HG02973 (cell line): ENCODE results near the gene BPIFA2.
"Not testable (repeated sequence)": the region's sequence is repeated elsewhere in the genome, so short reads cannot be mapped to it uniquely, and the experiment has no call there.

Experiments
- ATAC-seq: cut with Tn5 transposase; IDR thresholded peaks from one replicate; pipeline ENCODE4 v1.9.1; 2021; ENCODE audit warnings: moderate library complexity; ENCODE audit not compliant: unreplicated experiment

The BPIFA2 gene

DNA sequence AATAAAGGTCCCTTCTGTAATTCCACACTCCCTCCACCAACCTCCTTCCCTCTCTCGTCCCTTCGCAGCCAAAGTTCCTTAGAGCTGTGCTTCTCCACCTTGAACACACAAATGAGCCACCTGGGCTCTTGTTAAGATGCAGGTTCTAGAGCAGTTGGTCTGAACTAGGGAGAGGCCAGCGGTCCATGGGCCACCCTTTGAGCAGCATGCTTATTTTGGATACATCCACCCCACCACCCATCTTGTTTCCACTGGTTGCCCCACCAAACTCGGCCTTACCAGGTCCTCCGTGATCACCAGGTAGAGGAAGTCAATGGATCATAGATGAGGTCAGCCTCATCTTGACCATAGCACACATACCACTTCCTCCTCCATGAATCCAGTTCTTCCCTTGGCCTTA lies 7.3 kb upstream of the BPIFA2 start:
- ATAC-seq = no peak

DNA sequence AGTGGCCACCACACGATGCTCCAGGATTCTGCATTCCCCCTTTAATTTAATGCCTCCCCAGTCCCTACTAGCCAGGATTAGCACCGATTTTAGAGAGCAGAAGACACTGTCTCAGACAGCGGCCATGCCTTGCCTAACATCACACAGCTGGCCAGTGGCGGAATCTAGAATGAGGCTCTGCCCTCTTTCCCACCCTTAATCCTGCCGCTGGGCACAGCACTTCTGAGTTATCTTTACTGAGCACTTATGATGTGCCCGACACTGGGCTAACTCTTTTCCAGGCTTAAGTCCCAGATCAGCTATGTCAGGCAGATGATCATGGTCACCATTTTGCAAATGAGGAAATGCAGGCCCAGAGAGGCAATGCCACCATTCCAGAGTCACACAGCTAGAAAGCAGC lies 5.6 kb upstream of the BPIFA2 start:
- ATAC-seq = no peak

DNA sequence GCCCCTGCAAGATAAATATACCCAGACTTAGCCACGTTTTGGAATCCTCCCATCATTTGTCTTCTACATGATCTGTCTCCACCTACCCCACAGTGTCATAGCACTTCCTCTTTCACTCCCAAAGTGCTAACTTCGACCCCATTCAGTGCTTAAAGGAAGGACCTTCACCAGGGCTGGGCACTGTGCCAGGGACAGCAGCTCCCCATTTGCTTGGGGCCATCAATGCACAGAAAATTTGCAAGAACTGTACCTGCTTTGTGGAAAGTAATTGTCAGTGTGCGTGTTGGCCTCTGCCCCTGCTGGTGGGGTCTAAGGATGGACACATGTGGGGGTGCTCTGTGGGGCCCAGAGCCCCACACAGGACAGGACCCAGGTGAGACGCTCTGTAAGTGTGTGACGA lies 5.2 kb upstream of the BPIFA2 start:
- ATAC-seq = no peak

DNA sequence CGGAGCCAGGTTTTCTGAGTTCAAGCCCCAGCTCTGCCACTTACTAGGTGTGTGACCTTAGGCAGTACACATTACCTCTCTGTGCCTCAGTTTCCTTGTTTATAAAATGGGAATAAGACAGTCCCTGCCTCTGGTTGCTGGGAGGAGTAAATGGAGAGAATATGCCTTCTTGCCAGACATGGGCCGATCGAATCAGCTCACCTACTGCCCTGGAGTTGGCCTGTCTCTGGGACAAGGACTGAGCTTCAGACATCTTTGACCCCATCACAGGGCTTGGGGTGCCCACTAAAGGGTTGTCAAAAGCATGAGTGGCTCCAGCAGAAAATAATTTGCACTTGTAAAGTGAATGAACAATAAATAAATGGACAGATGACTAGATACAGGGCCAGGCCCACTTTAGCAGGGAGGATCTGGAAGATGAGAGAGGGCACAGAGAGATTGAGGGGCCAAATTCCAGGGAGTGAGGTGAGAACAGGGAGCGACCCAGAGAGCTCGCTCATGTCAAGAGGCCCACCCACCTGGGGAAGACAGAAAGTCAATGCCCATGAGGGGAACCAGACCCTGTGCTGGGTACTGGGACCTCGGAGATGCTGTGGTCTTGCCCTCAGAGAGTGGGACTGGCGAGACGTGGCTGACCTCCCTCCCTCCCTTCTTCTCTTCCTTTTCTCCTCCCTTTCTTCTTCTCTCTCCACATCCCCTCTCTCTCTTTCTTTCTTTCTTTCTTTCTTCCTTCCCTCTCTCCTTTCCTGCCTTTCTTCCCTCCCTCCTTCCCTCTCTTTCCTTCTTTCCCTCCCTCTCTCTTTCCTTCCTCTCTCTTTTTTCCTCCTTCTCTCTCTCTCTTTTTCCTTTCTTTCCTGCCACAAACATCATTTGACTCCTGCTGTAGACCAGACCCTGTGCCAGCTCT lies 3.9 kb upstream of the BPIFA2 start:
- no peak for ATAC-seq

DNA sequence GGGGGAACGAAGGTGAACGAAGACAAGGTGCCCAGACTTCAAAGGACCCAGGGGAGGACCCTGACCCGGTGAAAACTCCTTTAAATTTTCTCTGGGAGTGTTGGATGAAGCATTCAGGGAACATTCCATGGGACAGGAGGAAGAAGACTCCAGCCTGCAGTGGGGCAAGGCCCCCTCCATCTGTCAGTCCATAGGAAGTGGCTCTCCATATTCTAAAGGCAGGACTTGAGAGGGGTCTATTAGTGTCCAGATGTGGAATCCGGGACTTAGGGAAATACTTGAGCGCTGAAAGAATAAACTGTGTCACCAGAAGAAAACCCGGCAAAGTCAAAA lies 3.2 kb upstream of the BPIFA2 start:
- no peak for ATAC-seq

DNA sequence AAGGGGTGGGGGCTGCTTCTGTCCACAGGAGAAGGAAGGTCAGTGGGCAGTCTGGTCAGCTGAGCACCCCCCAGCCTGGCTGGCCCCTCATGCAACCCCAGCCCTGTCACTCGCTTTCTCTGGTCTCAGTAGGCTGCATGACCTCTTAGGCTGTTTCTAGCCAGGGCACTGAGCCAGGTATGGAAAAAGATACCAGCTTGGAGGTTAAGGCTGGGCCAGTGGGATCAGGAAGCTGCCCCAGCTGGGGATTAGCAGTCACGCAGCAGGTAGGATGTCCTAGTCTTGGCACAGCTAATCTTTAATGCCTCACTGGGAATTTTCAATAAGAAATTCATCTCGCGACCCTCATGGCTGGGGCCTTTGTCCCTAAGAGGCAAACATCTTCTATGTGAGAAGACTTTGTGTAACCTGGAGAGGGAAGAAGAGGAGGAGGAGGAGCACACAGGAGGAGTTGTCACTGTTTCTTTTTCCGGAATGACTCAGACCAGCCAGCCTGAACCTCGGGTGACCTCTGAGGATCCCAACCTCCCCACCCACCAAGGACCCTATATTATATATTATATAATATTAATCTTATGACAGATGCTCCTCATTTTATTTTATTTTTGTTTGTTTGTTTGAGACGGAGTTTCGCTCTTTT lies 2.4 kb upstream of the BPIFA2 start:
- no peak for ATAC-seq

DNA sequence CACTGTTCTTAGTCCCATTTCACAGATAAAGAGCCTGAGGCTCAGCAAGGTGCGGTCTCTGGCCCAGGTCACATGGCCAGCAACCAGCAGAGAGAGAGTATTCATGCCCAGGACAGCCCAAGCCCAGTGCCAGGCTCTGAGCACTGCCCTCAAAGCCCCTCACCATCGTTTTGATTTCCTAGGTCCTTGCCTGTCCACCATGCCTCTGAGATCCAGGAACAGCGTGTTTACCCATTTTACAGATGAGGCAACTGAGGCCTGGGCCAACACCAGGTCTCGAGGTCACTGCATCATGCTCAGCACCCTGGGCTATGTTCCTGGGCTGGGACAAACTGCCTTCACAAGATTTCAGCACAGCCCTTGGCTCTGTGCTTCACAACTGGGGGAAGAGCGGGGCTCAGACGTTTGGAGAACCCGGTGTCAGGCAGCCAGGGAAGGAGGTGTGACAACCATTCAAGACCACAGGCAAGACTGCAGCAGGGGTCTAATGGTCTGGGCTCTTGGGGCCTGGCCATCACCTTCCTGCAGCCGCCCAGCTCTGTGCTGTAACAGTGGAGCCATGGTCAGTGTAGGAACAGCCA lies 1.3 kb upstream of the BPIFA2 start:
- ATAC-seq = no peak

DNA sequence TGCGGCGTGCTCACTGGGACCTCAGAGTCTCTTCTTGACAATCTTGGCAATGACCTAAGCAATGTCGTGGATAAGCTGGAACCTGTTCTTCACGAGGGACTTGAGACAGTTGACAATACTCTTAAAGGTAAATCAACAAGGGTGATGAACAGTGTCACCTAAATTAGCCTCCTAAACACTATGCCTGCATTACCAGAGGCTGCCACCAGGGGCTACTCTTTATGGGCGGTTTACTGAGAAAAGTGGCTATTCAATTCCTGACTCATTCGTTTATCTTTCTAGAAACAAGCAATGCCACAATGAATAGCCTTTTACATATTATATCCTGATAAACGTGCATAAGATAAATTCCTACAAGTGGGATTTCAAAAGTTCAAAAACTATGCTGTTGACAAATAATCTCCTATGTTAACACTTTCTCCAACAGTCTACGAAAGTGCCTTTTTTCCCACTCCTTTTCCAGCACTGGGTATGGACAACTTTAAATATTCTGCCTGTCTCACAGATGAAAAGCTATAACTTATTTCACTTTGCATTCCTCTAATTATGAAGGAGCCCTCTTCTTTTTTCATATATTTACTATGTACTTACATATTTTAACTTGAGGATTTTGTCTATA lies 1.3 kb downstream of the BPIFA2 start:
- ATAC-seq = no peak

DNA sequence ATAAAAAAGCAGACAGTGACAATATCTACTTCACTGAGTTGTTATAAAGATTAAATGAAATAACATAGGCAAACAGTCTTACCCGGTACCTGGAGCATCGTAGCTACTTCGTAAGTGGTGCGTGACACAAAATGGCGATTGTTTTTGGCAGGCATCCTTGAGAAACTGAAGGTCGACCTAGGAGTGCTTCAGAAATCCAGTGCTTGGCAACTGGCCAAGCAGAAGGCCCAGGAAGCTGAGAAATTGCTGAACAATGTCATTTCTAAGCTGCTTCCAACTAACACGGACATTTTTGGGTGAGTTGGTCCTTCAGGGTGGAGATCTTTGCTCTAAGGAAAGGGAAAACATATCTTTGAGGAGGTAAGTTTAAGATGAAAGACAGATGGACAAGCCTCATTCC lies 4.8 kb downstream of the BPIFA2 start:
- ATAC-seq = no peak

DNA sequence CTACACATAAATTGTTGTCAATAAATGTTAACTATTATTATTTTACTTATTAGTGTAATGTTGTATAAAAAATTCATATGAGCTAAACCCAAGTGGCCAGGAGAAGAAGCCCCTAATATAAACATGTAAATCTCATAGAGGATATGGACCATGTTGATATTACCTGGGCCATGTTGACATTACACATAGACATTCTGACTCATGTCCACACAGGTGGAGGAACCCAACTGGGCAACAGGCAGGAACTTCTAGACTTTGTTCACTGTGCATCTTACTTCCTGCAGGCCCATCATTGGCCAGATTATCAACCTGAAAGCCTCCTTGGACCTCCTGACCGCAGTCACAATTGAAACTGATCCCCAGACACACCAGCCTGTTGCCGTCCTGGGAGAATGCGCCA lies 7.2 kb downstream of the BPIFA2 start:
- ATAC-seq = no peak

DNA sequence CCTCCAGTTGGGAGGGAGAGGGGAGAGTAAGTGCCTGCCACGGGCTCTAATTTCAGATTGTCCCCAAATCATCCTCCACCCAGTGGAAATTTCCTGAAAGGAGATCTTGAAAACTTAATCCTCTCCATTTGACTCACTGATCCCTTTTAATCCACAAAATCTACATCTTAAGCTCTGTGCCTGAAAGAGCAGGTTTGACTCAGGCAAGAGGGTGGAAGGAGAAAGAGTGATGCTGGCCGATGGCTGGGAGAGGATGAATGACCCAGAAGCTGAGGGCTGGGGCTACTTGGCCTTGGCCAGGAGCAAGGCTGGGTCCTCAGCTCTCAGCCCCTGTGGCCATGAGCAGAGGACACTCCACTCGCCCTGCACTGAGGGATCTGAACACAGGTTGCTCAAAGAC lies 8.1 kb downstream of the BPIFA2 start:
- ATAC-seq = no peak

DNA sequence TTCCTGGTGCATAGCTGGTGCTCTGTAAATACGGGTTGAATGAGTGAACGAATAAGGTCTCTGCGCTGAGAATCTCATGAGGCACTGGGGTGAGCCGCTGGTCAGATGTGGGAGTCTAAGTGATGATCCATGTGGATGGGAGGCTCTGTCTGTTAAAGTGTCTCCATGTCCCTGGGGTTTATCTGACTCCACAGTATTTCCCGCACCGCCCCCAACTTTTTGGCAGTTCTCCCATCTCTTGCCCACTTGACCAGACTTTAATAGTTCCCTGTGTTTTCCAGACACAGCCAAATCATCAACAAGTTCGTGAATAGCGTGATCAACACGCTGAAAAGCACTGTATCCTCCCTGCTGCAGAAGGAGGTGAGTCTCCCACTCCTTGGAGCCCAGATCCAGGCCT lies 9.9 kb downstream of the BPIFA2 start:
- no peak for ATAC-seq

DNA sequence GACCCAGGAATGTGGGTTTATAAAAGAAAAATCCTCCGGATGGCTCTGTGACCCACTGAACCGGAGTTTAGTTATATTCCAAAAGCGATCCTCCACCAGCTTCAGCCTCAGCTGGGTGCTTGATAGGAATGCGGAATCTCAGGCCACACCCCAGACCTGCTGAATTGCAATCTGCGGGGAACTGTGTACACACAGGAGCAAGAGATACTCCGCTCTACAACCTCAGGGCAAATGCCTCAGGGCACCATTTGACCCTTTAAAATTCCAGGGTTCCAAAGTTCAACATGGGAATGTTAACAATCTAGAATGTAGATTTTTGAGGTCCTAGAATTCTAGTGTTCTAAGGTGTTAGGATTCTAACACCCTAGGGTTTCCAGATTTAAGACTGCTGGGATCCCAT lies 10.8 kb downstream of the BPIFA2 start:
- ATAC-seq = no peak

DNA sequence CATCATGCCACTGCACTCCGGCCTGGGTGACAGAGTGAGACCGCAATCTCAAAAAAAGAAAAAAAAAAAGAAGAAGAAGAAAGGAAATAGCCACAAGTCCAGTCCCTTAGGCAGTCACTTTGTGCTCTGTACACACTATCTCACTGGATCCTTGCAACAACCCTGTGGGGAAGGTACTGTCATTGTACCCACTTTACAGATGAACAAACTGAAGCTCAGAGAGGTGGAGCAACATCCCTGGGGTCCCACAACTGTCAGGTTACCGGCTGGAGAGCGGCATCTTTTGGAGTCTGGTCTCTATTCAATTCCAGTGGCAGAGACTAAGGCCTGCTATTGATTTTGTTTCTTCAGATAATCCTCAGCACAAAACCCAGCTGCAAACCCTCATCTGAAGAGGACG lies 12.2 kb downstream of the BPIFA2 start:
- no peak for ATAC-seq

DNA sequence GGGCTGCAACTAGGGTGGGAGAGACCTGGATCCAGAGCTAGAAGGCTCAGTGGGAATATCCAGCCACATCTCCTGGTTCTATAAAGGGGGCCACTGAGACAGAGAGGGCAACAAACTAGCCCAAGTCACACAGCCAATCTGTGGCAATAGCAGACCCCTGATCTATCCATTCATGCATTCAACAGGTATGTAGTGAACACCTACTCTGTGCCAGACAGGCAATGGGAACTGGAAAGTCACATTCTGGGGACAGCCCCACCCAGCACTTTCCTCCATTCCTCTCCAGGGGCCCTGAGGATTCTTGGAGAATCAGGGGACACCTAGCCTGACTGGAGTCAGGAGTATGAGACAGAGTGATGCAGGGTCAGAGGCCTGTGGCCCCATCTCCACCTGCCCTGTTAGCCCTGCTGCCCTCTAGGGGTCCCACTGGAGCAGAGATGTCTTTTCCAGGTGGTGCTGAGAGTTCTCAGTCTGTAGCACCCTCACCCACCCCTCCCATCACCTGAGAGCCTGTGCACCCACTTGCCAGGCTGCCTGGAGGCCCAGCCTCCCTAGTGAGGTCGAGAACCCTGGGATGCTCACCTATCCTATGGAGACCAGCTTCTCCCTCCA lies 13.6 kb downstream of the BPIFA2 start:
- no peak for ATAC-seq

DNA sequence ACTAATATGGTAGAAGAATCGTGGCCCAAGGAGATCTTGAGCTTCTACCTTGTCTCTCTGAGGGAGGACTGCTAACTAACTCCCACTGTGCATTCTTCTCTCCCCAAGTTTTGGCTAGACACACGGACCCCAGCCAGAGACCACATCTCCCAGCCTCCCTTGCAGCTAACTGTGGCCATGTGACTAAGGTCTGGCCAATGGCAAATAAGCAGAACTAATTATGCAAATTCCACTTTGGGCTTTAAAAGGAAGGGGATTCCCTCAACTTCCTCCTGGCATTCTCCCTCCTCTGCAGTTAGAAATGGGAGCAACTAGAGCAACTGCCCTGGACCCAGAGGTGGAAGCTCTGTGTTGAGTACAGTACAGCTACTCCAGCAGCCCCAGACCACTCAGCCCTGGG lies 15.4 kb downstream of the BPIFA2 start:
- no peak for ATAC-seq

DNA sequence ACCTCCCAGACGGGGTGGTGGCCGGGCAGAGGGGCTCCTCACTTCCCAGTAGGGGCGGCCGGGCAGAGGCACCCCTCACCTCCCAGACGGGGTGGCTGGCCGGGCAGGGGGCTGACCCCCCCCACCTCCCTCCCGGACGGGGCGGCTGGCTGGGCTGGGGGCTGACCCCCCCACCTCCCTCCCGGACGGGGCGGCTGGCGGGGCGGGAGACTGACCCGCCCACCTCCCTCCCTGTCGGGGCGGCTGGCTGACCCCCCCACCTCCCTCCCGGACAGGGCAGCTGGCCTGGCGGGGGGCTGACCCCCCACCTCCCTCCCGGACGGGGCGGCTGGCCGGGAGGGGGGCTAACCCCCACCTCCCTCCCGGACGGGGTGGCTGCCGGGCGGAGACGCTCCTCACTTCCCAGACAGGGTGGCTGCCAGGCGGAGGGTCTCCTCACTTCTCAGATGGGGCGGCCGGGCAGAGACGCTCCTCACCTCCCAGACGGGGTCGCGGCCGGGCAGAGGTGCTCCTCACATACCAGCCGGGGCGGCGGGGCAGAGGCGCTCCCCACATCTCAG lies 17.2 kb downstream of the BPIFA2 start:
- not testable (repeated sequence) for ATAC-seq

DNA sequence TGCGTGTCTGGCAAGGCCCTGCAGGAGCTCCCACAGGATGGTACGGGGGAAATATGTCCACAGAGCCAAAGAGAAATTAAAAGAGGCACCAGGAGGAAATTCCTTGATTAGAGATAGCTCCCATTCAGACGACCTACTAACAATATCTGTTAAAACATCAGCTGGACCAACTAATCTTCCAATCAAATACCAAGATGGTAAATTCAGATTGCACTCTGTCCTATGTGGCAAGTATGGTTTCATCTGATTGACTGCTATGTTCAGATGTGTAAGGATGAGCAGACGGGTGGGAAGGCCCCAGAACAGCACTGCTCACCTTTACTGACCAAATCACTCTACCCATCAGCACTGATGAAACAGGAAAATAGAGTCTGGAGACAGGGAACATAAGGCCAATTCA lies 19.5 kb downstream of the BPIFA2 start:
- ATAC-seq = no peak

DNA sequence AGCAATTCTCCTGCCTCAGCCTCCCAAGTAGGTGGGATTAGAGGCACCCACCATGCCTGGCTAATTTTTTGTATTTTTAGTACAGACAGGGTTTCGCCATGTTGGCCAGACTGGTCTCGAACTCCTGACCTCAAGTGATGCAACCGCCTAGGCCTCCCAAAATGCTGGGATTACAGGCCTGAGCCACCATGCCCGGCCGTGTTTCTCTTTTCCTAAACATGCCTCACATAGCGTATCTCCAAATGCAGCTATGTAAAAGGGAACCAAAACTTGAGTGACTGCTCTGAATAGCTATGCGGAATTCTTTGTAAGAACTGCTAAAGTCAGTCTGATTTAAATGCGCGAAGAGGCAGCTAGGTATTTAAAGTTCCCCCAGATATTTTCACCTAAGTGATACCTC lies 20.5 kb downstream of the BPIFA2 start:
- ATAC-seq = no peak

DNA sequence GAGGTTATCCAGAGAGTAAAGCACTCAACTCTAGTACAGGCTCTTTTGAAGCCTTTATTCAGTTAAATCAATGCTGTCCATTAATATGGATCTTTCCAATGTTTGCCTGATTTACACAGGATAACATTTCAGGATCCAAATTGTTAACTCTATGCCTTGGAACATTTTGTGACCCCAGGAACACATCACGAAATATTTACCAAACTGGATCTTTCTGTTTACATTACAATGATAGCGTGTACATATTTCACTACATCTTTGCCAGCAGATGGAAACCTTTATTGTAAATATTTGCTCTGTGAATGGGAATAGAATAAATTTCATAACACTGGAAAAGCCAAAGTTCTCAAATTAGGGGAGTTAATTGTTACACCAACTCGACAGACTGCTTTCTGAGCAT lies 23.5 kb downstream of the BPIFA2 start:
- ATAC-seq = no peak

DNA sequence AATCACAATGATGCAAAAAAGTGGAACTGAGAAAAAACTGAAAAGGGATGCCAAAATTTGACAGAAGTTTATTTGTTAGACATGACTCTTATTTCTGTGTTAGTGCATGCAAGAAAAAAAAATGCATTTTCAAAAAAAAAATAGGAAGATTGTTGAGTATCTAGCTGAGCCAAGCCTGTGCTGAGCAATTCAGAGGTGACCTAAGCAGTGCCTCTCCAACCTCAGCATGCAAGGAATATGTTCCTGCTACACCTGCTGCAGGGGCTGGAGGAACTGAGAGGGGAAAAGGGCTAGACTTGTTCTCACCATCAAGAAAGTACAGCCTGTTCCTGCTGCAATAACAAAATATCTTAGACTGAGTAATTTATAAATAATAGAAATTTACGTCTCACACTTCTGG lies 24.0 kb downstream of the BPIFA2 start:
- ATAC-seq = no peak
